Lung microvascular endothelial cell (primary cell): ENCODE results near the gene ANKRD13A. TPM values are rescaled to one million over a fixed set of nuclear protein-coding genes. Genes with fewer than 3 reads are reported as not detected.
A peak's percentile ranks its signal among the peaks of the same experiment; 100 is the strongest.

Experiments
- DNase-seq, 2 donors: peaks; one replicate each; pipeline versions ENCODE4 v3.0.0 to v3.0.0-alpha.2; 2010; ENCODE audit warnings: low read depth in 2 of 2
- total RNA-seq: library from RNA; depleted of rRNA; stranded (reverse); fragments of >200 nt; gene quantifications from 2 replicates; pipeline ENCODE4 v1.2.1, GENCODE V29; 2014

ANKRD13A gene
- total RNA-seq: 38.4 and 45.6 TPM in 2 replicates

GRCh38 chr12:109998904-109999648 lies at the start of gene ANKRD13A:
ANKRD13A (plus strand) TSS chr12:109999430; CDS start chr12:109999689, 259 bp downstream.
- DNase-seq: peak; percentile 97

DNA sequence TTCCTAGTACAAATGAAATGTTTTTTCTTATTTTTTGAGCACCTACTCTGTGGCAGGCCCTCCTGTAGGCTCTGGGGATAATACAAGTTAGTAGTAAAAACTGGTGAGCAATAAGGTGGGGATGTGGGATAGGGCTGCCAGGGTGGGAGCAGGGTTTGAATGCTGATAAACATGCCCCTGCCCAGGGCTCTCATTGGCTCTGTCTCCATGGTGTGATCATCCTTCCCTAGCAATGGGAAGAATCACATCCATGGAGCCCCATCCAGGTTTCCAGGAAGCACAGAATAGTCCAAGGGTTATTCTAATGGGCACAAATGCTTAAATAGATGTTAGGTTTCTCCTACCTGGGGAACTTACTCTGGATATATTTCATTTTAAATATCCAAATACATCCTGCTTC lies 48.6 kb upstream of the ANKRD13A start:
- no peak for DNase-seq

GRCh38 chr12:109951136-109951535 lies 48.1 kb upstream of the ANKRD13A start:
- peak in 1 of 2 donors; percentile 68 for DNase-seq

- DNase-seq: peak; percentile 24 to 76
Measured at GRCh38 chr12:109951751-109952150, 47.5 kb upstream of the ANKRD13A start.

DNA sequence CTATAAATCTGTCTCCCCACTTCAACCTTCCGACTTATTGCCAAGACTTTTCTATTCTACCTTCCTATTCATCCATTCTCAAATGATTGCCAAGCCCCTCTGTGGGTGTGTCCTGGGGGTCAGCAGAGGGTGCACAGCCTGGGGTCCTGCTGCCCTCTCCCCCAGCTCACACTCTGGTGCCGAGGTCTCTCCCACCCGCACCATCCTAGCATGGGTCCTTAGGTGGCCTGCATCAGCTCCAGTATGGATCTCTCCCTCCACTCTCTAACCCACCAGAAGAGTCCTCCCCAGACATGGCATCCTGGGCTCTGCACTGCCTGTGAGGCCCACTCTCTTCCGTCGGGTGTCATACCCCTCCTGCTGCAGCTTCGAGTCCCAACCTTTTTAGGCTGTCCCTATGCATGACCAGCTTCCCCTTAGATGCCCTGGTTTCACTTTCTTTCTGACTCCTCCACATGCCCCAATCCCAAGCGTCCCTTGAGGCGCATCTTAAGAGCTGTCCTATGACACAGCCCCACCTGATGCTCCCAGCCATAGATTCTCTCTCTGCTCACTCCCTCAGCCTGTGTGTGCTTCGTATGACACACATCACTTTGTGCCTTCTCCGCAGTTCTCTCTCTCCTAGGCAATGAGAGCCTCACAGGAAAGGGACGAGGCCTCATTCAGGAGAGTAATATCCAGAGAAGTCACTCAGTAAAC lies 46.9 kb upstream of the ANKRD13A start:
- DNase-seq: no peak

DNA sequence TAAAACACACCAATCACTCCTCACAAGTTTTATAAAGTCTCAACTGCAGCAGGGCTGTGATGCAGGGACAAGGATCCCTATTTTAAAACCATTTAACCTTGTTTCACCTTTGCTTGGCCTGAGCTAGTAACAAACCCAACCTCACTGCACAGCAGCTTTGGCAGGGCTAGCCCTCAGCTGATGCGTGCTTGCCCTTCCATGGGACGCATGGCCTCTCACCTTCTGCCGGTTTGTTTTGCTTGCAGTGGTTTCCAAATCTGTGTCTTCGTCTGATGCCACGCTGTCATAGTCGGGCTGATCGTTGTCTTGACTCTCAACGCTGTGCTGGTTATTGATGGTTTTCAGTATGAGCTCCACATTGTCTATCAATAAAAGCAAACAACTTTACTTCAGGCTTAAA lies 46.4 kb upstream of the ANKRD13A start:
- DNase-seq: no peak

DNA sequence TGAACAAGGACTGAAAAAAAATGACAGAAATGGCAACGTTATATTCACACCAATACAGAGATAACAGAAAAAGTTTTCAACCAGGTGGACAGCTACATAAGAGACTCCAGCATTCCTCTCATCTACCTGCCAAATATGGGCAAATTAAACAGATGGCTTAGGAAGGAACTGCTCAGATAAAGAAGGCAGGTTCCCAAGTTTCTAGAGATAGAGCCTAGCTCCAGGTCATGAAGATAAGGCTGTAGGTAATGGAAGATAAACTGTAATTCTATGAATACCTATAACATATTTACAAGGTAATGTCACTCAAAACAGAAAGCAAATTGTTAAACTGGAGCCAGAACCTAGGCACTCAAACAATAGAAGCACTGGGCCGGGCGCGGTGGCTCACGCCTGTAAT lies 45.6 kb upstream of the ANKRD13A start:
- DNase-seq: no peak

DNA sequence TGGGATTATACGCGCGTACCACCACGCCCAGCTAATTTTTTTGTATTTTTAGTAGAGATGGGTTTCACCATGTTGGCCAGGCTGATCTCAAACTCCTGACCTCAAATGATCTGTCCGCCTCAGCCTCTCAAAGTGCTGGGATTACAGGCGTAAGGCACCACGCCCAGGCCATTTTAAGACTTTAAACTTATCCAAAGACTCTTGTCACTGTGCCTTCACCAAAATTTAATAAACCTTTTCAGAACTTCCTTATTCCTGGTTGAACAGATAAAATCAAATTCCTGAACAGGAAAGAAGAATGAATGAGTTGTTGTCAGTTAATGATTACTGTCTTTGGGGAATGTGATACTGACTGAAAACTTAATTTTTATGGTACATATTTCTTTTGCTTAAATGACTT lies 40.9 kb upstream of the ANKRD13A start:
- no peak for DNase-seq

DNA sequence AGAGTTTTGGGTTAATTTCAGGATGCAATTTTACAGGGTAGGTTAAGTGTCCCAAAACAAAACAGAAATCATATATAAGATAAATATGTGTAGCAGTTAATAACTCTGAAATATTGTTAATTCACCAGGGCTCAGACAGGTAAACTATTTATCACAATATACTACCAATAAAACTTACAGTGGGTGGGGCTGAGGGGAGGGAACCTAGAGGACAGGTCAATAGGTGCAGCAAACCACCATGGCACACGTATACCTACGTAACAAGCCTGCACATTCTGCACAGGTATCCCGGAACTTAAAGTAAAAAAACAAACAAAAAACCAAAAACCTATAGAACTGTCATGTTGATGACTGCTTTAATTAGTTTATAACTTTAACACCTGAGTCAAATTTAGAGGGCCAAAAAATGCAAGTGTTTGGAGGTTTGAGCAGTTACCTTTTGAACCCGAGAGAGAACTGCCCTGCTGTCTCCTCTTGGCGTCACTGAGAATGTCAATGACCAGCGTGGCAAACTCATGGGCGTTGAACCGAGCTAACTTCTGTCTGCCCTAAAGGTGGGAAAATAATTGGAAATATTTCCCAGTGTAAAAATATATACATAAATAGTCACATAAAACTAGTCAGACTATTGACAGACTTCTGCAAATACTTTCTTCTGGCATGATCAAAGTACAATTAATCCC lies 39.7 kb upstream of the ANKRD13A start:
- no peak for DNase-seq

DNA sequence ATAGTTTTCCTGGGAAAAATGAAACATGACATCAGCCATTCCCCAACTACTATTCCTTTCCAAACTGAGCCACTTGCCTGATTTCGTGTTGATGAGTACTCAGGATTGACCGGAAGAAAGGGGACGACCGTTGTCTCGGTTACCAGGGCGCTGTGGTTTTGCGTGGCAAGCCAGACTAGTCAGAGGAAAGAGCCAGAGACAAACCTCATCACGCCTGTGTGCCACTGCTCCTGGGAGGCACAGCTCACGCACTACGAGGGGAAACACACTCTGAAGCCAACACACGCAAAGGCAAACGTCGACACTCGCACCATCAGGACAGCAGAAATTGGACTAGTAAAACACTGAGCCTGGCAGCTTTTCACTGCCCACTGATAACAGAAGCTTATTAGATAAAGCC lies 38.0 kb upstream of the ANKRD13A start:
- DNase-seq: peak; percentile 25 to 99

- DNase-seq: no peak
Measured at GRCh38 chr12:109961612-109962011, 37.6 kb upstream of the ANKRD13A start.

DNA sequence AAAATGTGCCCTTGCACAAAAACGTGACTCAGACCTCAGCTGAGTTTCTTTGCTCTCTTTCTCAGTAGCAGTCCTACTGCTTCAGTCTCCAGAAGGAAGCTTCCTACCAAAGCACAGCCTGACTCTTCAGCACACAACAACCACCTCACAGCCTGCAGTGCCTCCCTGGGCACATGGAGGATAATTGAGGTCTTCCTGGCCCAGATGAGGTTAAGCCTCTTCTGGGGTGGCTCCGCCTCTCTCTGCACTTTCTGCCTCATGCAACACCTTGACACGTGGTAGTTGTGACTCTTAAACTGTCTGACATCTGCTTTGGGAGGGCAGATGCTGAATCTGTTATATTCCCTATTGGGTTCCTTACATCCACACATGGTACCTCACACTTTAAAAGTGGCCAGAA lies 36.8 kb upstream of the ANKRD13A start:
- peak in 1 of 2 donors; percentile 33 for DNase-seq

DNA sequence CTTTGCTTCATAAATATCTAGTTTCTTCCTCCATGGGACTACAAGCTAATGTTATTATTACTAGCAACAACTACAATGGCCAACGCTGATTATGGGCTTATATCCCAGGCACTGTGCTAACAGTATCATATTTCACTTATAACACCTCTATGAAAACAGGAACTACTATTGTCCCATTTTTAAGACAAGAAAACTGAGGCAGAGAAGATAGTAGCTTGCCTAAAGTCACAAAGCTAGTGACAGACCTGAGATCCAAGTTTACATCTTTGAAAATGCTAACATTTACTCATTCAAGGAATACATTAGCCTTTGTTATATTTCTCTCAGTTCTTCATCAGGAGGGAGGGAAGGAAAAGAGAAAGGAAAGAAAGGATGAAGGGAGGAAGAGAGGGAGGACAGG lies 35.9 kb upstream of the ANKRD13A start:
- DNase-seq: no peak

DNA sequence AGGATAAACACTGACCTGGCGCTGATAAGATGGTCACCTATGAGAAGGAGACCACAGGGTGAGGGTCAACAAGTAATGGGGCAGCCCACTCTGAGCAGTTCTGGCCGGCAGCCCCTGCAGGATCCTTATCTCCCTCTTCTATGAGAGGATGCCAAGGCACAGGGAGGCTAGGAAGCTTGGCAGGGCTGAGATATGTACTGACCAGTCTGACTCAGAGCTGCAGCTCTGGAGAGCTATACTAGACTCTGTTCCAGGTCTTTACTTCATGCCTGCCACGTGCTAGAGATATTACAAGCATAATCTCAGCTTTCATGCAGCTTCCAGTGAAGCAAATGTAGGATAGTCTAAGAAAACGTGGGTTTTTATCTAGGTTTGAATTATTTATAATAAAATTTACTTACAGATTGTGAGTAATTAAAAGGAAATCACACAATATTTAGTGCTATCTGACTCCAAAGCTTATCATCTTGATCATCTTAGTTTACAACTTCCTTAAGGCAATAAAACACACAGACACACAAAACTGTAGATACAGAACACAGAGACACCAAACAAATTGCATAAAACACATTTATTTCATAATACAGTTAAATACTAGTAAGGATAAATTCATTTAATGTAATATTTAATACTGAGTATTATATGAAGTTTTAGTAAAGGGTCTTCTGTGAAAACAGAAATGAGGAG lies 35.3 kb upstream of the ANKRD13A start:
- peak in 1 of 2 donors; percentile 84 for DNase-seq

- no peak for DNase-seq
Measured at GRCh38 chr12:109966546-109966945, 32.7 kb upstream of the ANKRD13A start.

DNA sequence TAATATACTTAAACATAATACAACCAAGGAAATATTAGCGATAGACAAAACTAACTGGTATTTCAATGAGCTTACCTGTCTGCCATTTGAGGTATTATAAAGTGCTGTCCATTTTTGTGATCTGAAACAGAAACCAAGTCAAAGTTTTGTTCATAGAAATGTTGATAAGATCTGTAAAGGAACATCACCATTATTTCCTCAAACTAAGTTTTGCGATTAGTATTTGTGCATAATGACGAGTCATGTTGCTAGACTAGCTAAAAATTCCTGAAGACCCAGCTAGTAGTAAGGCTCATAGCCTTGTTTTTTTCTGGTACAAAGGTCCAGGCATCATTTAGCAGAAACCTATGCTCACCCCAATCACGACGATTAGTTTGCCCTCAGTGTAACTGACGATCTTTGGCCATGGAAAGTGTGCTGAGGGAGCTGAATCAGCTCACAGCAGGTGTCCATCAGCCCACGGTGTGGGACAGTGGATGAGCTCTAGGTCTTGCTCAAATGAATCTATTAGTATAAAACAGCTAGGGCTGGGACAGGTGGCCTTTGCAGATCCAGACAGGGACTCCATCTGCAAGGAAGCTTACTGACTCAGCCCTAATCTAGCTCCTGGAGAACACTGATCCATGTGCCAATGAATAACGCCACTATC lies 31.7 kb upstream of the ANKRD13A start:
- peak in 1 of 2 donors; percentile 15 for DNase-seq

DNA sequence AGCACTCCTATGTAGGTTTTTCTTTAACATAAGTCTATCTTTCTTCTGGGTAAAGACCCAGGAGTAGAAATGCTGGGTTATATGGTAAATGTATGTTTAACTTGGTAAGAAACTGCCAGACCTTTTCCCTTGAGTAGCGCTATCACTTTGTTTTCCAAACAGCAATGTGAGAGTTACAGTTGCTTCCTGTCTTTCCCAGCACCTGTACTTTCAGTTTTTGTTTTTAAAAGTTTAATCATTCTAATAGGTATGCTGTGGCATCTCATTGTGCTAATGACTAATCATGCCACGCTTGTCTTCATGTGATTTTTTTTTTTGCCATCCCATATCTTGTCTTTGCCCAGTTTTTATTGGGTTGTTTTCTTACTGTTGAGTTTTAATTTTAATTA lies 31.2 kb upstream of the ANKRD13A start:
- peak; percentile 53 to 70 for DNase-seq

- no peak for DNase-seq
Measured at GRCh38 chr12:109968801-109969200, 30.4 kb upstream of the ANKRD13A start.

- DNase-seq: no peak
Measured at GRCh38 chr12:109972821-109973220, 26.4 kb upstream of the ANKRD13A start.

GRCh38 chr12:109981311-109981710 lies 17.9 kb upstream of the ANKRD13A start:
- no peak for DNase-seq

GRCh38 chr12:109982210-109982609 lies 17.0 kb upstream of the ANKRD13A start:
- no peak for DNase-seq
